Hippocampal formation (tissue), 2 donors: ENCODE measurements around the gene ZNF560.

ENCODE experiments used
- DNase-seq, 2 donors: peaks; one replicate each; lab custom pipeline; 2025; lab: John Stamatoyannopoulos, UW

ZNF560 gene

DNA sequence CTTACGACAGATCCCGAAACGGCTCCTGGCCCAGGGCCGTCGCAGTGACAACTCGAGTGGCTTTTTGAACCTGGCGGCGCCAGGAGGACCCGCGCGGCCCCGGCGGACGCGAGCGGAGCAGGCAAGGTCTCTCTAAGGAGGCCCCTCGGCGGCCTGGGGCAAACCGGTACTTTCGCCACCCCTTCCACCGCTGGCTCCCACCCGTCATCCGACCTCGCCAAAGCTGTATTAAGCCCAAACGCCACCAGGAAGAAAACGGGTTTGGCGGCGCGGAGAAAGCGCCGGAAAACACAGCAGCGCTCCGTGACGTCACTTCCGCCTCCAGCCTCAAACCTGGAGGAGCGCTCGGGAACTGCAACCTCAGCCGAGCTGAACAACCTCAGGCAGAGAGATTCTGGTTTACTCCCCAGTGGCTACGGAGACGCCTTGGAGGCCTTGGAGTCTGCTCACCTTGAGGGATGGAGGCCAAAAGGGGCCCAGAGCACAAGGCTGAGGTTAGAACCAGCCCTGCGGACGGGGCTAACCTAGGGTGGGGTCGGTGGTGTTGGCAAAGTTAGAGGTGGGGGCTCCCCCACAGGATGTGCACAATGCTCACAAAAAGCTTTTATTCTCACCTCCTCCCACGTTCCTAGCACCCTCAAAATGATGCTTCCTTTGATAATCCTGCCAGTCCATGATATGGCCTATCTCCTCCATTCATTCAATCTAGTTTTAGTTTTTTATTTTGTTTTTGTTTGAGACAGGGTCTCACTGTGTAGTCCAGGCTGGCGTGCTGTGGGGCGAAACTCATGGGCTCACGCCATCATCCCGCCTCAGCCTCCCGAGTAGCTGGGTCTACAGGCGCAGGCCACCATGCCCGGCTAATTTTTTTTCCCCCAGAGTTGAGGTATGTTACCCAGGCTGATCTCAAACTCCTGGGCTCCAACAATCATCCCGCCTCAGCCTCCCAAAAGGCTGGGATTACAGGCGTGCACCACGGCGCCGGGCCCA, 62.8 kb downstream of the ZNF560 start, which contains the start of gene ZNF266:
TSS of gene ZNF266 (minus strand) at position 295 of the 990 bp plus-strand sequence. CDS start 15,484 bp downstream, outside the sequence.
- DNase-seq: peak; percentile 69 to 80

- peak in 1 of 2 donors; percentile 0 for DNase-seq
Observed at GRCh38 chr19:9431475-9431874, 66.9 kb downstream of the ZNF560 start.

DNA sequence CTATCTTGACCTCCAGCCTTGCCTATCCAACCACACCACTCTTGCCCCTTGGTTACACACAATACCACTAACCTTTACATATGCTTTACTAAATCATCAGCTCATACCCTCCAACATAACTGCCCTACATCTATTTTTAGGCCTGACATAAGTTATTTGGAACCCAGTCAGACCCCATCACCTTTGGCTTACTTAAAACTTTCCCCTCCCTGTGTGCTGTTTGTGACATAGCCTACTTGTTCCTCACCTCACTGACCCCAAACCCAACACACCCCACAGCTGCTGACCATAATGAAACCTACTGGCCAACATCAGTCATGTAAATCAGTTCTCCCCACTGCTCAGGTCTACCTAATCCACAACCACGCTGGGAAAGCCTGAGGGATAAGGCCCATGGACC, 68.0 kb downstream of the ZNF560 start:
- no peak for DNase-seq

- DNase-seq: no peak
Observed at GRCh38 chr19:9427941-9428340, 70.5 kb downstream of the ZNF560 start.
